PC-9 (cell line): ENCODE measurements around the gene BACH1.

Experiments
- EZH2 ChIP-seq: fragments of 200-600 bp; sonication (generic); IDR thresholded peaks from 2 replicates; pipeline ENCODE4 v1.8.0; 2017; ENCODE audit warnings: antibody characterized with exemption, low read depth
- TF ChIP-seq, protein P1 (sequence below): fragments of 200-600 bp; sonication (generic); conservative IDR thresholded peaks from 2 replicates; pipeline ENCODE4 v1.6.1; 2017; ENCODE audit warnings: mixed run types, antibody characterized with exemption, mild to moderate bottlenecking, moderate library complexity

DNA sequence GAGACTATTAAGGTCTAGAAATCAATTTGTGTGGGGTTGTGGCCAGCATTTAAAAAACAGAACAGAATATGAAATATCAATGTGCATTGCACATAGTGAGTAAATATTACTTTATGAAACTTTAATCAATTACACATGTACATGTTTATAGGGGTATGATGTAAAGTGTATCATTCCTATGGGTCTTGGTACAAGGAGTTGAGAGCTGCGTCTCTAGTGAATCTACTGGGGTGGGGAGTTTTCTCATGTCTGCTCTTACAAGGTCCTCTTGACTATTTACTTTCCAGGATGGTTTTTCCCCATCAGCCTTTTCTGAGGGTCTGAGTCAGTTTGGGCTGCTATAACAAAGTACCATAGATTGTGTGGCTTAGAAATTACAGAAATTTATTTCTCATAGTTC is 75.8 kb downstream of the BACH1 start:
- TF ChIP-seq, protein P1, sequence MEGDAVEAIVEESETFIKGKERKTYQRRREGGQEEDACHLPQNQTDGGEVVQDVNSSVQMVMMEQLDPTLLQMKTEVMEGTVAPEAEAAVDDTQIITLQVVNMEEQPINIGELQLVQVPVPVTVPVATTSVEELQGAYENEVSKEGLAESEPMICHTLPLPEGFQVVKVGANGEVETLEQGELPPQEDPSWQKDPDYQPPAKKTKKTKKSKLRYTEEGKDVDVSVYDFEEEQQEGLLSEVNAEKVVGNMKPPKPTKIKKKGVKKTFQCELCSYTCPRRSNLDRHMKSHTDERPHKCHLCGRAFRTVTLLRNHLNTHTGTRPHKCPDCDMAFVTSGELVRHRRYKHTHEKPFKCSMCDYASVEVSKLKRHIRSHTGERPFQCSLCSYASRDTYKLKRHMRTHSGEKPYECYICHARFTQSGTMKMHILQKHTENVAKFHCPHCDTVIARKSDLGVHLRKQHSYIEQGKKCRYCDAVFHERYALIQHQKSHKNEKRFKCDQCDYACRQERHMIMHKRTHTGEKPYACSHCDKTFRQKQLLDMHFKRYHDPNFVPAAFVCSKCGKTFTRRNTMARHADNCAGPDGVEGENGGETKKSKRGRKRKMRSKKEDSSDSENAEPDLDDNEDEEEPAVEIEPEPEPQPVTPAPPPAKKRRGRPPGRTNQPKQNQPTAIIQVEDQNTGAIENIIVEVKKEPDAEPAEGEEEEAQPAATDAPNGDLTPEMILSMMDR = no peak
- no peak for TF ChIP-seq EZH2
